GM18873 (cell line): ENCODE measurements around the gene ADAM12.

ENCODE experiments used
- ATAC-seq: cut with Tn5 transposase; IDR thresholded peaks from one replicate; pipeline ENCODE4 v1.9.1; 2021; ENCODE audit warnings: mild to moderate bottlenecking, moderate library complexity, moderate number of reproducible peaks; ENCODE audit not compliant: unreplicated experiment, low FRiP score

The ADAM12 gene

GRCh38 chr10:126331101-126331500, 57.2 kb downstream of the ADAM12 start:
- ATAC-seq = no peak

- ATAC-seq = no peak
These were observed 63.5 kb downstream of the ADAM12 start for GRCh38 chr10:126324826-126325225.

GRCh38 chr10:126321440-126321839, 66.8 kb downstream of the ADAM12 start:
- no peak for ATAC-seq

- no peak for ATAC-seq
These were observed 70.5 kb downstream of the ADAM12 start for GRCh38 chr10:126317751-126318150.

GRCh38 chr10:126315494-126316177, 72.6 kb downstream of the ADAM12 start:
- ATAC-seq = no peak

- ATAC-seq = no peak
These were observed 73.3 kb downstream of the ADAM12 start for GRCh38 chr10:126314863-126315493.

- no peak for ATAC-seq
These were observed 76.1 kb downstream of the ADAM12 start for GRCh38 chr10:126312167-126312566.

GRCh38 chr10:126309228-126309883, 78.9 kb downstream of the ADAM12 start:
- ATAC-seq = no peak

GRCh38 chr10:126302826-126303665, 85.2 kb downstream of the ADAM12 start:
- ATAC-seq = no peak

- no peak for ATAC-seq
These were observed 85.9 kb downstream of the ADAM12 start for GRCh38 chr10:126302476-126302756.

- ATAC-seq = no peak
These were observed 86.4 kb downstream of the ADAM12 start for GRCh38 chr10:126301701-126302475.

- no peak for ATAC-seq
These were observed 93.8 kb downstream of the ADAM12 start for GRCh38 chr10:126294451-126294850.

GRCh38 chr10:126290232-126290631, 98.0 kb downstream of the ADAM12 start:
- no peak for ATAC-seq

- no peak for ATAC-seq
These were observed 99.5 kb downstream of the ADAM12 start for GRCh38 chr10:126288547-126289493.

- ATAC-seq = no peak
These were observed 102.0 kb downstream of the ADAM12 start for GRCh38 chr10:126286256-126286780.

GRCh38 chr10:126283307-126283706, 105.0 kb downstream of the ADAM12 start:
- ATAC-seq = no peak

GRCh38 chr10:126278851-126279250, 109.4 kb downstream of the ADAM12 start:
- no peak for ATAC-seq

GRCh38 chr10:126277181-126277580, 111.1 kb downstream of the ADAM12 start:
- ATAC-seq = no peak

- no peak for ATAC-seq
These were observed 115.8 kb downstream of the ADAM12 start for GRCh38 chr10:126272526-126272925.
